ENCODE results near the gene TLX2.

- TF ChIP-seq CTCF (conservative IDR thresholded peaks at IDR 0.05; ENCODE audit: low read depth, low read length) = no peak
- peak; percentile 30; the same call in 1 of the 2 replicates for TF ChIP-seq POLR2A (IDR thresholded peaks at IDR 0.05; ENCODE audit: low read depth, low read length)
- TF ChIP-seq RAD21 (IDR thresholded peaks at IDR 0.05; ENCODE audit: low read length) = no peak
- no peak for TF ChIP-seq SMC3 (IDR thresholded peaks at IDR 0.05; ENCODE audit: low read depth, low read length)
- TF ChIP-seq BHLHE40 (IDR thresholded peaks at IDR 0.05; ENCODE audit: low read depth, low read length) = no peak
- TF ChIP-seq NFE2L2 (IDR thresholded peaks at IDR 0.05; ENCODE audit: low read depth, low read length) = no peak
- TF ChIP-seq MAFK (IDR thresholded peaks at IDR 0.05; ENCODE audit: low read depth, low read length) = peak; percentile 99
- TF ChIP-seq RCOR1 (IDR thresholded peaks at IDR 0.05; ENCODE audit: insufficient replicate concordance, low read length) = no peak
- TF ChIP-seq MAZ (IDR thresholded peaks at IDR 0.05; ENCODE audit: borderline replicate concordance, low read depth, low read length) = peak; percentile 91
- no peak for TF ChIP-seq RFX5 (IDR thresholded peaks at IDR 0.05; ENCODE audit: low read depth, low read length)
- no peak for TF ChIP-seq ELK1 (IDR thresholded peaks at IDR 0.05; ENCODE audit: borderline replicate concordance, low read depth, low read length)
Measured at GRCh38 chr2:74553892-74554819, 39.9 kb downstream of the TLX2 start, which contains the start of the genes DOK1 and LOXL3.
